ENCODE measurements around the gene IRF2.

Gene IRF2

GRCh38 chr4:184450045-184450444 is 24.3 kb downstream of the IRF2 start:
- DNase-seq: no peak

- no peak for DNase-seq
These were observed 25.5 kb downstream of the IRF2 start for GRCh38 chr4:184448821-184449220.

GRCh38 chr4:184448141-184448540 is 26.2 kb downstream of the IRF2 start:
- DNase-seq: no peak

GRCh38 chr4:184447664-184448063 is 26.7 kb downstream of the IRF2 start:
- DNase-seq: no peak

- no peak for DNase-seq
These were observed 28.2 kb downstream of the IRF2 start for GRCh38 chr4:184446132-184446658.

GRCh38 chr4:184444953-184445309 is 29.4 kb downstream of the IRF2 start:
- peak; percentile 28 to 34 for DNase-seq

GRCh38 chr4:184444215-184444952 is 30.0 kb downstream of the IRF2 start:
- no peak for DNase-seq

- DNase-seq: no peak
These were observed 31.0 kb downstream of the IRF2 start for GRCh38 chr4:184443318-184443717.

GRCh38 chr4:184442314-184442635 is 32.1 kb downstream of the IRF2 start:
- DNase-seq: no peak

- DNase-seq: no peak
These were observed 32.7 kb downstream of the IRF2 start for GRCh38 chr4:184441461-184442313.

GRCh38 chr4:184440595-184441358 is 33.6 kb downstream of the IRF2 start:
- no peak for DNase-seq

- no peak for DNase-seq
These were observed 34.3 kb downstream of the IRF2 start for GRCh38 chr4:184439856-184440594.

GRCh38 chr4:184439386-184439785 is 35.0 kb downstream of the IRF2 start:
- no peak for DNase-seq

- no peak for DNase-seq
These were observed 36.0 kb downstream of the IRF2 start for GRCh38 chr4:184438375-184438774.

GRCh38 chr4:184437565-184438265 is 36.6 kb downstream of the IRF2 start:
- no peak for DNase-seq

GRCh38 chr4:184434501-184435066 is 39.8 kb downstream of the IRF2 start:
- DNase-seq: no peak

GRCh38 chr4:184434021-184434420 is 40.3 kb downstream of the IRF2 start:
- DNase-seq: no peak

- no peak for DNase-seq
These were observed 41.0 kb downstream of the IRF2 start for GRCh38 chr4:184433258-184433892.

- no peak for DNase-seq
These were observed 42.0 kb downstream of the IRF2 start for GRCh38 chr4:184432127-184432922.

GRCh38 chr4:184430163-184430562 is 44.2 kb downstream of the IRF2 start:
- DNase-seq: no peak

Data from activated CD4-positive, alpha-beta T cell treated with anti-CD3 and anti-CD28 coated beads, Interleukin-2, amount 50 U/mL, for 48 hours (primary cell).